GM19193 (cell line): Measurements from ENCODE around the gene SOCS6.

Experiments used
- POLR2A ChIP-seq: IDR thresholded peaks from 4 replicates; pipeline ENCODE4 v1.6.1; 2011; ENCODE audit not compliant: insufficient read depth, insufficient read length; ENCODE audit errors: extremely low read depth

Gene SOCS6

GRCh38 chr18:70280007-70280925, 8.6 kb upstream of the SOCS6 start:
- TF ChIP-seq POLR2A: no peak

- TF ChIP-seq POLR2A: no peak
Observed at GRCh38 chr18:70284976-70285620, 3.7 kb upstream of the SOCS6 start.

GRCh38 chr18:70287731-70288130, 1.1 kb upstream of the SOCS6 start:
- TF ChIP-seq POLR2A: no peak

DNA sequence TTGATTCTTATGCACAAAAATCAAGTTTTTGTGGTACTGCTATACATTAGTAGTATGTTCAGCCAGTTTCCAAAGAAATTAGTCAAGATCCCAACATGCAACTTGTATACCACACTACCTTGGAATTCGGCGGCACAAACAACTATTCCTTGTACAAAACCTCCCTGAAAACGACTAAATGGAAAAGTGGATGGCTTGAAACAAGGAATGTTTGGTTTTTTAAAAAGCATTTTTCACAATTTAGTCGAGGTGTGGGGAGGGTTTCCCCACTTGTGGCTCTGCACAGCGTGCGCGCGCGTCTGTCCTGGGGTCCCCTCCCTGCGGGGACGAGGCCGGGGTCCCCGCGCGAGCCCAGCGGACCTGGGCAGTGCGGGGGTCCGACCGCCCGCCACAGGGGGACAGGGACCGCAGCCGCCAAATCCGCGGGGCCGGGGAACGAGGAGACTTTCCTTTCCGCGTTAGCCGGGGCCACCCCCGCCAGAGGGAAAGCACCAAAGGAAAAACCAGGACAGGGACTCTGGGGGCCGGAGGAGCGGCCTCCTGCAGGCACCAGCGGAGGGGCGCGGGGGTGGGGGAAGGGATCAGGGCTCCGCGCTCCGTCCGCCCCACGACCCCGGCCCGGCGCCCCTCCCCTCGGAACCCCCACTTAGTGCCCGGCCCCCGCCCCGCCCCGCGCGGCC, 534 bp upstream of the SOCS6 start:
- no peak for TF ChIP-seq POLR2A

- no peak for TF ChIP-seq POLR2A
Observed at GRCh38 chr18:70289351-70290312, 787 bp downstream of the SOCS6 start.

DNA sequence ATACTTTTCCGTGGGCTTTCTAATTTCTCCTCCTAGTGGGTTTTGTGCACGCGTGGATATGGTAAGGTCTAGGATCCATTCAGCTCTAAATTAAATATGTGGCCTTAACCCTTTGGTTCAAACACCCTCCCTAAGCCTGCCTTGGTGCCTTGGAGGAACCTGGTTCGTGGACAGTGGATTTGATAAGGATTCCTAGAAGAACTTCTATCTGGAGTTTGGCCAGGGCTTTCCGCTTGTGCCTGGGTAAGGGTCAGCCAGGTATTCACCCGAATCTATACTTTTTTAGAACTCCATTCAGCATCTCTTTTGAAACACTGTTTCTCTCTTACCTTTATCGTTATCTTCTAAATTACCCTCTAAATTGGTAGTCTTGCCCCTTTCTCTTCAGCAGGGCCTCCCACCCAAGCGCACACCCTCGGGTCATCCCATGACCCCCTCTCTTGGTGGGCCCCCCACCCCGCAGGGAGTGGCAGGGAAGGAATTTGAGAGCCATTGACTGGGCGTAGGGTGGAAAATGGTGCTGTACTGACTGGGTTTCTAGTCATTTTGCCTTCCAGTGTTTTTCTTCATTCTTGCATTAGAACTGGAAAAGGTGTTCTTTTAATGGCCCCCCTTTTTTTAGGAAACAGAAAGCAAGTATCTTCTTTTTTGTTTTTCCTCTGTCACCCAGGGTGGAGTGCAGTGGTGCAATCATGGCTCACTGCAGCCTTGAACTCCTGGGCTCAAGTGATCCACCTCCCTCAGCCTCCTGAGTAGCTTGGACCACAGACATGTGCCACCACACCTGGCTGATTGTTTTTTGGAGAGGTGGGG, 1.8 kb downstream of the SOCS6 start:
- TF ChIP-seq POLR2A: no peak

DNA sequence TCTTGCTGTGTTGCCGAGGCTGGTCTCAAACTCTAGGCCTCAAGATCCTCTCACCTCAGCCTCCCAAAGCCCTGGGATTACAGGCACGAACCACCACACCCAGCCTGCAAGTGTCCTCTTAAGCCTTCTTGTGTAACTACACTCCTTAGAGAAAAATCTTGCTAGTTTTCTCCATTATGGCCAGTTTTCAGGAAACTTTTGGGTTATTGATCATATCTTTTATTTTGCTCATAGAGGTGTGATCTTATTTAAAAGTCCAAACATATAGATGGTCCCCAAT, 2.4 kb downstream of the SOCS6 start:
- no peak for TF ChIP-seq POLR2A

DNA sequence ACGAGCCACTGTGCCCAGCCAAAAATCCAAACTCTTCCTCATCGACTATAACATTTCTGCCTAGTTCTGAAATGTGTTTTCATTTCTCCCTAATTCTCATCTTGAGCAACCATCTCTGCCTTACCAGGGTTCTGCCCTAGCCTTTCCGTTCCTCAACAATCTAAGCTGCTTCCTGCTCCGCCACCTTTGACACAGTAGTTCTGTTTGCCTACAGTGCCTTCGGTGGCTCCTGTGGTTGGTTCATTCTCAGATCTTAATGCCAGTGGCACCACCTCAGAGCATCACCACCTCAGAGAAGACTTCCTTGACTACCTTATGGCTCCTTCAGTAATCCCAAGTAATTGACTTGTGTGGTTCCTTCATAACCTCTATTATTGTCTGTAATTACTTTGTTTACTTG, 3.8 kb downstream of the SOCS6 start:
- TF ChIP-seq POLR2A: no peak

DNA sequence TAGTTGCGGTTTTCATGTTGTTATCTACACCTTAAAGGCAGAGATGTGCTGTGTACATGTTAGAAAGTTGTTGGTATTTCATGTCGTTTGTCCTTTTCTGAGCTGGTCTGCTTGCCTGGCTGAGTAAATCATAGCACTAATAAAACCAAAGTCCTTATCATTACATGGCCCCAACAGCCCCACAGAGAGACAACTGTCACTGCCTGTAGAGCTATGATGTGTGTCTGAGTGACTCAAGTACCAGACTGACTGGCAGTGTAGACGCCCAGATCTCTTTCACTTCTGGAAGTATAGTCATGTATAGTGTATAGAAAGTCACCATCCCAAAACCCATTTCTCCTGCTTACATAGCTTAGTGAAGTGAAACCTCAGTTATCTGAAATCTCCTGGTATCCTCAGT, 4.3 kb downstream of the SOCS6 start:
- TF ChIP-seq POLR2A: no peak

DNA sequence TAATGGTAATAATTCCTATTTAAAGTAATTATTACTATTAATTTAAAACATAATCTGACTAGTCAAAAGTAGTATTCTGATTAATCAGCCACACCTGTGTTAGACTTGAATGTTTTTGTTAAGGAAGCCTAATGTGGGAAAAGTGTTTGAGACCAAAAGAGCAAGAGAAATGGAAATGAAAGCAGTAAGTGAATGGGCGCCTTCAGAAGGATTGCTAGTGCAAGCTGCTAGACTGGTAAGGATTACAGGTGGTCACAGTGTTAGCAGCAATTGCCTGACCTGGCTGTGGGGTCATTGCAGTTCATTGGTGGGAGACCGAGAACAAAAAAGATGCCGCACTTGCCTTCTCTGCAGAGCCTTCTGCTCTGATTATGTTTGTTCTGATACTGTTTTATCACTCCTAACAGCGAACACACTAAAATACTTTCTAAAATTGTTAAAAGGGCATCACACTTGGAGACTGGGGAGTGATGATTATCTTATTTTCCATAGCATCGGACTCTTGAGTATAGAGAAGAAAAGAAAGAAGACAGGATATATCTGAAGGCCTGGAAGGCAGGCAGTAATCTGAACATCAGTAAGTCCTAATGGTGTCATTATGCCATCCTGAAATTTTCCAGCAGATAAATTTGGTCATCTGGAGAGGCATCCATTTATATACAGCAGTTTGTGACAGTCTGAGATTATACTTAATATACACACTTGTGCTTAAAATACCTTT, 5.8 kb downstream of the SOCS6 start:
- TF ChIP-seq POLR2A: no peak

DNA sequence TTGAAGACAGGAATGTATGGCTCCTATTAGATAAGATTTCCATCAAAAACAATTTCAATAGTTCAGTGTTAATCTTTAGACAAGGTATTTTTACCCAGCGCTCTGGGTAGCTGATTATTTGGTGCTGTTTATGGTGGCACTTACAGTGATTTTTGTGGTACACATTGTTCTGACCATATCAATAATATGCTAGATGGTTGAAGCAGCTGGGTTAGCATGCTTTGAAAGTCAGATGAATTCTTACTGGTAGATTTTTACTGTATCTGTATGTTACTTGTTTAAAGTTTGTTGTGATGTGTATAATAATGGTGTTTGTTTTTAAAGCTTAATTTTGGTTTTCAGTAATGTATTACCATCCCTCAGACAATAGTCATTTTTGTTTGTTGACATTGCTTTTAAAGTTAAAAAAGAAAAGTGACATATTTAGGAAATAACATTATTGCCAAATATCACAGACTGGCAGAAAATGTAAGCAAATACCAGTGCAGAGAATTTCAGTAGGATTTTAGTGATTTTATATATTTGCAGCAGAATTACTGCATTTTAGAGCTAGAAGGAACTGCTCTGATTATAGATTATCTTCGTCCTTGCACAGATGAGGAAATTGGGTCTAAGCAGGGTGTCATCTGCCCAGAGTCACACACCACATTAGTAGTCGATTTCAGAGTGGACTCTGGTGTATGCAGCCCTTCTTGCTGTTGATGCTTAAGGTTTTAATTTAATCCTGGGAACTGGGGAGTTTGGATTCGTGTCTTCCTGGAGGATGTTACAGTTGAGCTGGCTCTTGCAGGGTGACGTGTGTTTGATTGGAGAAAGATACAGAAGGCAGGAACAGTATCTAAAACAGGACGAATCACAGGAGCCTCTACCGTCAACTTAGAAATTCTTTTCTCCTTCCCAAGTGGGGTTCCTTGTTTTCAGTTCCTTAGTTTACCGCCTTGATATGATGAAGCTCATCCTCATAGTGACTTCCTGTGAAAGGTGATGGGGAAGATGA, 6.6 kb downstream of the SOCS6 start:
- no peak for TF ChIP-seq POLR2A

- no peak for TF ChIP-seq POLR2A
Observed at GRCh38 chr18:70296289-70296688, 7.4 kb downstream of the SOCS6 start.

- TF ChIP-seq POLR2A: no peak
Observed at GRCh38 chr18:70296781-70297180, 7.9 kb downstream of the SOCS6 start.

- TF ChIP-seq POLR2A: no peak
Observed at GRCh38 chr18:70299393-70299792, 10.5 kb downstream of the SOCS6 start.
